Measurements from ENCODE around the gene SNX13.
"Not testable (repeated sequence)": the region's sequence is repeated elsewhere in the genome, so short reads cannot be mapped to it uniquely, and the experiment has no call there.

SNX13 gene

DNA sequence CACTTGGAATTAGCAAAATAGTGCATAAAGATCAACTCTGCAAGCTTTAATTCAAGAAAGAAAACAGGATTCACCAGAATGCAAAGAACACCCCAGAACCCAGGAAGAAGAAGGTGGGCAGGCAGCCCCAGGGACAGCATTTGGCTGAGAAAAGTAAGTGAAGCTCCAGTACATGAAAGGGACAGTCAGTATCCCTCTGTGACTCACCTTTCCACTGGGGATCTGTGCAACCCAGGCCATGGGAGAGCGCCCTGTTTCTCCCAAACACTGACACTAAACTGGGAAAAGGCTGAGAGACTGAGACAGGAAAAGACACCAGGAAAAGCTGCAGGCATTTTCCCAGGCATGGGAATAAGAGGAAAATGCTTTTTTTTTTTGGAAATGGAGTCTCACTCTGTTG, 28.2 kb downstream of the SNX13 start:
- DNase-seq (ENCODE audit: low spot score) = no peak

DNA sequence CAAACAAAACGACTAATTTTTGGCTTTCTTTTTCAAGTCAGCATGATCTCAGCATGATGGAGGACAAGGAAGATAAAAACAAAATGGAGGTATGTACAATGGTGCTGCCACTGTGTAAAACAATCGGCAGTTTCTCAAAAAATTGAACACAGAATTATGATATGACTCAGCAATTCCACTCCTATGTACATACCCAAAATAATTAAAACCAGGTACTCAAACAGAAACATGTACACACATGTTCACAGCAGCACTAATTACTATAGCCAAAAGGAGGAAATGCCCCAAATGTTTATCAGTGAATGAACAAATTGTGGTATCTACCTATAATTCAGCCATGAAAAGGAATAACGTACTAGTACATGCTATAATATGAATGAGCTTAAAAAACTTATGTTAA, 29.9 kb downstream of the SNX13 start:
- DNase-seq (ENCODE audit: low spot score) = no peak

DNA sequence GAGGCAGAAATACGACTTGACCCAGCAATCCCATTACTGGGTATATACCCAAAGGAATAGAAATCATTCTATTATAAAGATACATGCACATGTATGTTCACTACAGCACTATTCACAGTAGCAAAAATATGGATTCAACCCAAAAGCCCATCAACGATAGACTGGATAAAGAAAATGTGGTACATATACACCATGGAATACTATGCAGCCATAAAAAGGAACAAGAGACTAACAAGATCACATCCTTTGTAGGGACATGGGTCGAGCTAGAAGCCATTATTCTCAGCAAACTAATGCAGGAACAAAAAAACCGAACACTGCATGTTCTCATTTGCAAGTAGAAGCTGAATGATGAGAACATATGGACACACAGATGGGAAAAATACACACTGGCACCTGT, 31.0 kb downstream of the SNX13 start:
- not testable (repeated sequence) for DNase-seq (ENCODE audit: low spot score)

DNA sequence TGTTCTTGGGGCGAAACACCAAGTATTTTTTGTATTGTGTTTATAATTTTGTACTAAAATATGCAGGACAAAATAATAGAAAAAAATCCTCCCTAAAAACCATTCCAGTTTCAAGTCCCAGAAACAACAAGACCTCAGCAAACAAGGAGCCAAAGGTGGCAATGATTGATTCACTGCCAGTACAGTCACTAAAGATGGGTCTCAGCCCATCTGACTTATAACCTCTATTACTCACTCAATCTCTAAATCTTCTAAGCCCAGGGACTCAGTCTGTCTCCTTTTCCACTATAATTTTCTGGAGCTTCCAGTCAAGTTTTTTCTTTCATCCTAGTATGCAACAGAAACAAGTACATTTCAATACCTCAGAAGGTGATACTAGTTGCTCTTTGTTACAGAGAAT, 33.3 kb downstream of the SNX13 start:
- no peak for DNase-seq (ENCODE audit: low spot score)

DNA sequence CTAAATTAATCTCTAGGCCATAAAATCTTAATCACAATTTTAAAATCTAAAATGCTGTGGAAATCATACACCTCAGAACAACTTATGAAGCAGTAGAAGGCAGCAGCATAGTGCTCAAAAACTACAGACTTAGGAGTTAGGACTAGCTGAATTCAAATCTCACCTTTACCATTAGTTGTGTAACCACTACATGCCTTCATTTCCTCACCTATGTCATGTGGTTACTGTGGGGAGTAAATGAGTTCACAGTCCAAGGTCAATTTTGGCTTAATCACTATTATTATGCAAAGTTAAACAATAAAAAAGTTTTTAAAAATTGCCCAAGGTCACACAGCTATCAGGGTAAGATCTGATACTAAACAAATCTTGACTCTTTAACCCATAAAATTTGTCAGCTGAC, 37.0 kb downstream of the SNX13 start:
- no peak for DNase-seq (ENCODE audit: low spot score)

DNA sequence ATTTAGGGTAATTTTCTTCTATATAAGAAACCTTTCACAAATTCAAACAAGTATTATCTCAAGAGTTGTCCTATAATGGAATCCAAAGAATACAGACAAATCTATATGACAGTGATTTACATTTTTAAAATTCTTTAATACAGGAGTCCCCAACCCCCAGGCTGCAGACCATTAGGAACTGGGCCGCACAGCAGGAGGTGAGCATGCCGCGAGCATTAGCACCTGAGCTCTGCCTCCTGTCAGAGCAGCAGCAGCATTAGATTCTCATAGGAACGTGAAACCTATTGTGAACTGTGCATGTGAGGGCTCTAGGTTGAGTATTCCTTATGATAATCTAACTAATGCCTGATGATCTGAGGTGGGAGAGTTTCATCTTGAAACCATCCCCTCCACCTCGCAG, 37.7 kb downstream of the SNX13 start:
- DNase-seq (ENCODE audit: low spot score) = no peak

DNA sequence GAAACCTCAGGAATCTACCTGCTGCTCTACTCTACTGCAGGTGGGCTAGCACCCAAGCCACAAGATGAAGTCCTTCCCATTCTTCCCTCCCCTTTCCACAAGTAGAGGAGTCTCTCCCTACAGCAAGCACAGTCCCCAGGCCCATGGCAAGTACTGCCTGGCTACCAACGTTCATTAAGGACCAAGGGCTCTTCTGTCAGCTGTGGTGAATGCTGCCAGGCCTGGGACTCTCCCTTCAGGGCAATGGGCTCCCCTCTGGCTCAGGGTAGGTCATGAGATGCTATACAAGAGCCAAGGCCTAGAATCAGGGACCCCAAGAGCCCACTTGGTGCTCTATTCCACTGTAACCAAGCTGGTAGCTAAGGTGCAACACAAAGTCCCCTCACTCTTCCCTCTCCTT, 39.8 kb downstream of the SNX13 start:
- DNase-seq (ENCODE audit: low spot score) = no peak

DNA sequence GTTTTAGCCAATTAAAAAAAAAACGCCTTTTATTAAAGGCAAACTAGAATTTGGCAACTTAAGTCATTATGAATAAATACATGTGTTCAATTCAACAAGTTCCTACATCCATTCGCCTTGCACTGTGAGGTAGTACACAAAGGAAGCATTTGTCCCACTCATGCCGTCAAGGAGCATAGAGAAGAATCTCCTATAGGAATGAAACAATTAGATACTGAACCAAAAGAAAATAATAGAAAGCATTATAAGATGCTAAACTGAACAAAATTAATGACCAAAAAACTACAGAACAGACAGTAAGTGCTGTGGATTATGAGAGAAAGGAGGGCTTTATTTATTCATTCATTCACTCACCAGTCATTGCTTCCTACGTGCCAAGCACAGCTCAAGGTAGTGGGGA, 42.2 kb downstream of the SNX13 start:
- DNase-seq (ENCODE audit: low spot score) = no peak

DNA sequence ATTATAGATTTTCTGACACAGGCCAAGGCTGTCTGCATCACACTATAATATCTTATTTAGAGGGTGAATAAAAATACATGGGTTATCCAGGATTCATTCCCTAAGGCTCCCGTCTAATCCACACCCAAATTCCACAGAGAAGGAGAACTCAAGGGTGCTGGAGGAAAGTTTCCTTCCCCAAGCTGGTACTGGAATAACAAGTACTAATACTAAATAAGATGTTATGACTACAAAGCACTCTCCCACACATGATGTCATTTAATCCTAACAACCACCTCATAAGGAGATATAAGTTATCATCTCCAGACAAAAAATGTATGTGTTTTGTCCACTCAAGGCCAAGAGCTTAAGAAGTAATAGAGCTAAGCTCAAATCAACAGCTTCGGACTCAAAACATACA, 53.0 kb downstream of the SNX13 start:
- DNase-seq (ENCODE audit: low spot score) = no peak

DNA sequence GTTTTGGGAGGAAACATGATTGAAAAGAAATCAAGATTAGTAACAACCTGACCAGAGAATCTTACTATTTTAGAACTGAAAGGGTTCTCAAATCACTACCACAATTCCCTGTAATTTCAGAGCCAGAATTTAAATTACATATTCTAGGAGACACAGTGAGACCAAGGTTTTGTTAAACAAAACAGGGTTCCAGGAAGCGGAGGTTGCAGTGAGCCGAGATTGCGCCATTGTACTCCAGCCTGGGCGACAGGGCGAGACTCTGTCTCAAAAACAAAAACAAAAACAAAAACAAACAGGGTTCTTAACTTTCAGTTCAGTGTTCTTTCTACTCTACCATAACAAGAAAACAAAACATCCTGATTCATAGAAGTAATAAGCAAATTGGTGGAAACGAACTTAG, 57.6 kb downstream of the SNX13 start:
- DNase-seq (ENCODE audit: low spot score) = no peak

DNA sequence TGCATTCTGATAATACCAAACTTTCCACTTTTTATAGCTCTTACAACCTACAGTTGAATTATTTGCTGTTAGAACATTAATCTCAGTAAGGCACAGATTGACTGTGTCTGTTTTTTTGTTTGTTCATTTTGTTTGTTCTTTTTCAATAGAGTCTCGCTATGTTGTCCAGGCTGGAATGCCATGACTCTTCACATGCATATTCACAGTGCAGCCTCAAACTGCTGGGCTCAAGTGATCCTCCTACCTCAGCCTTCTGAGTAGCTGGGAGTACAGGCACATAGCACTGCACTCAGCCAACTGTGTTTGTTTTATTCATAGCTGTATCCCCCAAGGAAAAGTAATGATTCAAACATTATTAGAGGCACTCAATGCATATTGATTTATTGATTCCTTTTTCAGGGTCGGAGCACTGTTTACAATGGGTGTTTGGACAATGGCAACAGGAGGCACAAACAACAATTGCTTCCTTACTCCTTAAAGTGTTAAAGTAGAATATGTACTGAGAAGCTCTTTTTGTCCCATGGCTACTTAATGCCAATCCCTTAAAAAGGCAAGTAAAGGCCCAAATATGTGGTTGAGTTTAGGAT, 61.1 kb downstream of the SNX13 start:
- no peak for DNase-seq (ENCODE audit: low spot score)

DNA sequence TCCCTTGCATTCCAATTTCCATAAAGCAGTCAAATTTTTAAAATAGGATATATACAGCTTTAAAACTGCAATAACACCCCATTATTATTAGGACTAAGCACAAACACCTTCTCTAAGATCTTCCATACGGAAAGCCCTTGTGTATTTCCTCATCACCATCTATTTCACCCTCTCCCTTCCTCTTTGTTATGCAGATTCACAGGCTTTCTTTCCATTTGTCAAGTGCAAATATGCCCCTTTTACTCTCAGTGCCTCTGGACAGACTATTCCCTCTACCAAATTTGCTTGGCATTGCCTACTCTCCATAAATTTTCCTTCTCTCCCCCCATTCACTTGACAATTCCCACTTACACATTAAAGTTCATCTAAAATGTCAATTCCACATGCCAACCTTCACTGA, 61.7 kb downstream of the SNX13 start:
- DNase-seq (ENCODE audit: low spot score) = no peak

DNA sequence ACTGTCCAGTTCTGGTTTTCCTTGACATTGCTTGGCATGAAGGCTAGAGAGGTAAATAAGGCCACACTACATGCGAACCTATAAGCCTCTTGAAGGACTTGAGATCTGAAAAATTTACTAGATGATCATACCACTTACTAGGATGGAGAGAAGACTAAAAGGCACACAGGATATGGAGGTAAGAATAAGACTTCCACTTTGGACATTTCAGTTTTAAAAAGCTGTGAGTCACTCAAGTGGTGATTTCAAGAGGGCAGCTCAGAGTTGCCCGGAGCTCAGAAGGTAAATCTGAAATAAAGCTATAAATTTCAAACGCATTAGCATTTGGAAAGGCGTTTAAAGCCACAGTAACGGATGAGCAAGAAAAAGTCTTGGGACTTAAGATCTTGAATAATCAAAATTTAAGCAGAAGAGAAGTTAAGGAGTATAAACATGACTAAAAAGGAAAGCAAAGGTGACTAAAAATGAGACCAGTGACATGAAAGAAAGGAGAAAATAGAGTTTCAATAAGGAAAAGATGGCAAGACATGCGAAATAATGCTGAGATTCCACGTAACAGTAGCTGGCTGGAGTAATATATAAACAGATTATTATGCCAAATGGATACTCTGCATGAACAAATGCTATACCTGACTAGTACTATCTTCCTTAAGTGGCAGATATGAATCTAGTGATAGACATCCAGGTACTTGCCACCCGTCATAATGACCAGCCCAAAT, 68.3 kb downstream of the SNX13 start:
- DNase-seq (ENCODE audit: low spot score) = no peak

DNA sequence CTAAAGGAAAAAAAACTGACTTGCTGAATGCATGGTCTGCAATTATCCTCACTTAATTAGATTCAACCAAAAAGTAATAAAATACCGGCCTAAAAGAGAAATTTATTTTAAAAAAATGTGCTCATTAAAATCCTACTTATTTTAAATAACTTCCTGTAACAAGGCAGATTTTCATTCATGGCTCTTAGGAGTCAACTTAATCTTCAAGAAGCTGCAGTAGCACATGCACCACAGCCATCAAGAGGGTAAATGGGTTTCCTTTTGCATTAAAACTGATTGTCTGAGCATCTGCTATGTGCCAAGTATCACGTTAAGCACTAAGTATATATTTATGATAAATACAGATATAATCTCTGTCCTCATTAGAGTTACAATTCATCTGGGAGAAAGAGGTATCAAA, 69.9 kb downstream of the SNX13 start:
- no peak for DNase-seq (ENCODE audit: low spot score)

DNA sequence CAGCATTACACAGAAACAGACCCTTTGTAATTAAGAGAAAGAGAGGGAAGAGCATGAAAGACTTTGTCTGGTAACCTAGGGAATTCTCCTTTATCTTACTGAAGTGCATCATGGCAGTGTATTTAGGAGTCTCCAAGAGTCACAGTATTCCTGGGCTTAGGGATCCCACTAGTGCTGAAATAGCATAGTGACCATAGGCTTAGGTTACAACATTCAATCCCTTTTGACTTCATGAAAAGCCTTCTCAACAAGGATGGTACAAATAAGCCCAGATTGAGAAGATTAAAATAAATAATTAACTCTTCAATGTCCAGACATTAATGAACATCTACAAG, 76.5 kb downstream of the SNX13 start:
- DNase-seq (ENCODE audit: low spot score) = no peak

DNA sequence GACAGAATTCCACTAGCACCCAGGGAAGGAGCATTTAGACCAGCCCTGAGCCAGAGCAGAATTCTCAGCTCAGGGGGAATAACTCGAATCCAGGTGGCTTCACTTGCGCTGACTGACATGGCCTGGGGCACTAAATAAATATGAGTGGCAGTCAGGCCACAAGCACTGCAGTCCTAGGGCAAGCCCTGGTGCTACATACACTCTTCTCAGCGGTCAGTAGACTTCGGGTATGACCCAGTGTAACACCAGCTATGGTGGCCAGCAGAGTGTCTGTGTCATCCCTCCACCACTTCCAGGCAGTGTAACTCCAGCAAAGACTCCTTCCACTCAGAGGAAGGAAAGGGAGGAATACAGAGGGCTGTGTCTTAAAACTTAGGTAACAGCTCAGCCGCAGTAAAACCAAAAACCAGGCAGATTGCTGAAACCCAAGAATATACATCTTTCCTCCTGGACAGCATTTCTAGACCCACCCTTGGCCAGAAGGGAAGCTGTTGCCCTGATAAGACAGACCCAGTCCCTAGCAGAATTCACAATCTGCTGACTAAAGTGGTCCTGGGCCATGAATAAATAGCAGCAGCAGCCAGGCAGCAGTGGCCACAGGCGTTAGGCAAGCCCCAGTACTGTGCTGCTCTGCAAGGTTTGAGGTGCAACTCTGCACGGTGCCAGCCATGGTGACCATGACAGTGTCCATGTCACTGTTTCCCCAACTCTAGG, 77.0 kb downstream of the SNX13 start:
- no peak for DNase-seq (ENCODE audit: low spot score)

DNA sequence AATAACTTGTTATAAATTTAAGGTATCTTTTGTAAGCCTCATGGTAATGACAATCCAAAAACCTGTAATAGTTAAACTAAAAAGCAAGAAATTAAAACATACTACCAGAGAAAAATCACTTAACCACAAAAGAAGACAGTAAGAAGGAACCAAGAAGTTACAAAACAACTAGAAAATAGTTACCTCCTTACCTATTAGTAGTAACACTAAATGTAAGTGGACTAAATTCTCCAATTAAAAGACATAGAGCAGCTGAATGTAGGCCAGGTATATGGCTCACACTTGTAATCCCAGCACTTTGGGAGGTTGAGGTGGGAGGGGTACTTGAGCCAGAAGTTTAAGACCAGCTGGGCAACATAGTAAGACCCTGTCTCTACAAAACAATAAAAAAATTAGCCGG, 84.0 kb downstream of the SNX13 start:
- no peak for DNase-seq (ENCODE audit: low spot score)

DNA sequence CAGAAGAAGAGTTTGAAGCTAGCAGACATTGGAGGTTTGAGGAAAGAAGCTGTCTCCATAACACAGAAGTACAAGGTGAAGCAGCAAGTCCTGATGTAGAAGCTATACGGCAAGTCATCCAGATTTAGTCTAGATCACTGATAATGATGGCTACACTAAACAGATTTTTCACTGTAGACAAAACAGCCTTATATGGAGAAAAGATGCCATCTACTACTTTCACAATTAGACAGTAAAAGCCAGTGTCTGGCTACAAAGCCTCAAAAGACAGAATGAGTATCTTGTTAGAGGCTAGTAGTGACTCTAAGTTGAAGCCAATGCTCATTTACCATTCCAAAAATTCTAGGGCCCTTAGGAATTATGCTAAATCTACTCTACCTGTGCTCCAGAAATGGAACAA, 85.1 kb downstream of the SNX13 start:
- no peak for DNase-seq (ENCODE audit: low spot score)

DNA sequence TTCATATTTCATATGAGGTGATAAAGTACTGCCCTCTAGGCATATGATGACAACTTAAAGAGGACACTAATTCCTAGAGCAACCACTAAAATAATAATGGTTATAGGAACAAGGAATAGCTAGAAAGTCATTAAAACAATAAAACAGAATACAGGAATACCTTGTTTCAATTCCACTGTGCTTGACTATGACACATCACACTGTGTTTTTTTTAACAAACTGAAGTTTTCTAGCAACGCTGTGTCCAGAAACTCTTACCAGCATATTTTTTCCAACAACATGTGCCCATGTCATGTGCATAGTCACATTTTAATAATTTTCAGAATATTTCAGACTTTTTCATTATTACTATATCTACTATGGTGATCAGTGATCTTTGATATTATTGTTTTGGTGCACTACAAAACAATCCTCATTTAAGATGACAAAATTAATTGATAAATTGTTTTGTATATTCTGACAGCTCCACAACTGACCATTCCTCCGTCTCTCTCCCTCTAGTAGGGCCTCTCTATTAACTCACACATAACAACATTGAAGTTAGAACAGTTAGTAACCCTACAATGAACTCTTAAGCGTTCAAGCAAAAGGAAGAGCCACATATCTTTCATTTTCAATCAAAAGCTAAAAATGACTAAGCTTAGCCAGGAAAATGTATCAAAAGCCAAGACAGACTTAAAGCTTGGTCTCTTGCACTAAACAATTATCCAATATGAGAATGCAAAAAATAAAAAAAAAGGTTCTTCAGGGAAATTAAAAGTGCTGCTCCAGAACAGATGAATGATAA, 85.8 kb downstream of the SNX13 start:
- DNase-seq (ENCODE audit: low spot score) = no peak

DNA sequence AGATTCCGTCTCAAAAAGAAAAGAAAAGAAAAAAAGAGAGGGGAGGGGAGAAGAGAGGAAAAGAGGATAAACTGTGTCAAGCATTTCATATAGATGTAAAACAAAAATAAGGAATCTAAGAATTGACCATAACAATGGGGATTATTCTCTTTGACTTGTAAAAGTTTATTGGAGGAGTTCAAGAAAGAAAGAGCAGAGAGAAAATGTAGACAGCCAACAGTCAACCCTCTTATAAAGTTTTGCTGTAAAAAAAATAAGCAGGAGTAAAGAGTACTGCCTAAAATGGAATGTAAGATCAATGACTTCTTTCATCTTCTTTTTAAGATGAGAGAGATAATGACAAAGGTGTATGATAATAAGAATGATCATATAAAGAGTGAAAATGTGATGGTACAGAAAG, 87.9 kb downstream of the SNX13 start:
- DNase-seq (ENCODE audit: low spot score) = no peak

DNA sequence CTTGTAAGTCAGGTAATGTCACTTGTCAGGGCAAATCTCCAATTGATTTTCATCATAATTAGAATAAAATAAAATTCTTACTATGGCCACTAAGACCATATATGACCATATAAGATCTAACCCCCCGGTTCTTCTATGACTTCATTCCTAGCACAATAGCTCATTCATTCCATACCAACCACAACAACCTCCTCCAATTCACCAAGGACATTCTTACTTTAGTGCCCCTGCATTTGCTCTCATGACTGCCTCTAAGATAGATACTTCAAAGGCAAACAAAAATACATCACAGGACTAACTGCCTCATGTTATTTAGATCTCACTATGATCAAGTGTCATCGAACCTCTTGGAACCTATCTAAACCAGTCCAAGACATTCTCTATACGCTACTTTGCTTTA, 90.8 kb downstream of the SNX13 start:
- peak; percentile 19 for DNase-seq (ENCODE audit: low spot score)

DNA sequence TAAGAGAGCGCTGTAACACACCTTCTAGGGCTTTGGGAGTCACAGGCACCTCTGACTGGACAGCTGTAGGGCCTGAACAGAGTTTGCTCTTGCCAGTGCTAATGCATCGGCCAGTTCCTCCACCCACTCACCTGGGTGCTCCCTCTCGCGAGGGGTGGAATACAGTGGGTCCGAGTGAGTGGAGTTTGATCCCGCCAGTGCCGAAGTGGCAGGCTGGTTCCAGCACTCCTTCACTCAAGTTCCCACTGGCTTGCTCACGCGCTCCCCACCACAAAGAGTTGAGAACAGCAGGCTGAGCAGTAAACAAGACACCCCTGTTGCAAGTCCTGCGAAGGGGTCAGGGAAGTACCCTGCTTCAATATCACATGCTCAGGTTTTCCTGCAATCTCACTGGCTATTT, 91.8 kb downstream of the SNX13 start:
- no peak for DNase-seq (ENCODE audit: low spot score)

DNA sequence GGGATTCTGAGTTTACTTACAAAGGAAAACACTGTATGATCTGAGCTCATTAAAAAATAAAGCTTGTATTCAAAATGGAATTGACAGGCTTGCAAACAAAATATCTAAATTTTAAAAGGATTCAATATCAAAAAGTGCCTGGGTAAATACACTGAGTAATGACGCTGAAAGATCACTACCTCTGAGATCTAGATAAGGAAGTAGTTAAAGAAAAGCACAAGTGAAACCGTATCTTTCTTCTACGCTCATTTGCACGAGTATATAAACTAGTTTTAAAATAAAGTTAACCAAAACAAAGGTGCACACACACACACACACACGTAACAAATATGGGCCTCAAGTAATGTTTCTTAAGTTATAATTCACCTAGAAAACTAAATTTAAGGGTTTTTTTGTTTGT, 93.4 kb downstream of the SNX13 start:
- DNase-seq (ENCODE audit: low spot score) = no peak
